A204.1 (cell line): ENCODE results near the gene ANKRD6.

Source experiments
- FAIRE-seq: peaks from 2 replicates; lab custom pipeline; 2012; peaks lifted over from hg19 to GRCh38; lab: Jason Lieb, UNC

Gene ANKRD6

GRCh38 chr6:89657445-89658158 lies 224.7 kb downstream of the ANKRD6 start:
- no peak for FAIRE-seq

- FAIRE-seq, result no peak
These were observed 228.0 kb downstream of the ANKRD6 start for GRCh38 chr6:89660981-89661380.

- no peak for FAIRE-seq
These were observed 228.6 kb downstream of the ANKRD6 start for GRCh38 chr6:89661559-89661958.

- FAIRE-seq, result no peak
These were observed 229.8 kb downstream of the ANKRD6 start for GRCh38 chr6:89662659-89663223.

GRCh38 chr6:89667872-89668556 lies 235.1 kb downstream of the ANKRD6 start:
- no peak for FAIRE-seq

GRCh38 chr6:89669002-89669401 lies 236.1 kb downstream of the ANKRD6 start:
- no peak for FAIRE-seq

GRCh38 chr6:89670935-89671565 lies 238.1 kb downstream of the ANKRD6 start:
- FAIRE-seq, result no peak

GRCh38 chr6:89675949-89676748 lies 243.2 kb downstream of the ANKRD6 start:
- no peak for FAIRE-seq

GRCh38 chr6:89678531-89678930 lies 245.6 kb downstream of the ANKRD6 start:
- no peak for FAIRE-seq

- FAIRE-seq, result no peak
These were observed 246.5 kb downstream of the ANKRD6 start for GRCh38 chr6:89679215-89680120.

GRCh38 chr6:89680150-89680549 lies 247.2 kb downstream of the ANKRD6 start:
- no peak for FAIRE-seq

GRCh38 chr6:89680551-89680950 lies 247.6 kb downstream of the ANKRD6 start:
- FAIRE-seq, result no peak

GRCh38 chr6:89681983-89682564 lies 249.1 kb downstream of the ANKRD6 start:
- FAIRE-seq, result no peak

- FAIRE-seq, result no peak
These were observed 250.0 kb downstream of the ANKRD6 start for GRCh38 chr6:89682991-89683390.
